Central memory CD8-positive, alpha-beta T cell (primary cell): ENCODE results near the gene SLC39A11.
"Not testable (repeated sequence)": the region's sequence is repeated elsewhere in the genome, so short reads cannot be mapped to it uniquely, and the experiment has no call there.

Experiments
- ATAC-seq: fragments of 150-1000 bp; cut with Tn5 transposase; replicated peaks from 2 replicates; pipeline ENCODE4 v1.10.0; 2022; ENCODE audit warnings: mild to moderate bottlenecking, moderate FRiP score, moderate number of reproducible peaks; ENCODE audit not compliant: poor library complexity, severe bottlenecking; ENCODE audit errors: extremely low read depth
- DNase-seq, 2 donors: peaks; one replicate each; pipeline ENCODE4 v3.0.0; 2021; ENCODE audit warnings: low spot score in 2 of 2
- H3K27ac Mint-ChIP-seq: one replicate; pipeline ENCODE4 v1.8.0; 2022; ENCODE audit warnings: low read depth, mild to moderate bottlenecking, moderate library complexity, mixed read lengths
- H3K27me3 Mint-ChIP-seq: one replicate; pipeline ENCODE4 v1.8.0; 2022; ENCODE audit warnings: mixed read lengths
- H3K36me3 Mint-ChIP-seq: one replicate; pipeline ENCODE4 v1.8.0; 2022; ENCODE audit warnings: mild to moderate bottlenecking, moderate library complexity, mixed read lengths; ENCODE audit not compliant: insufficient read depth
- H3K4me1 Mint-ChIP-seq: one replicate; pipeline ENCODE4 v1.8.0; 2022; ENCODE audit warnings: mixed read lengths
- H3K4me3 Mint-ChIP-seq: one replicate; pipeline ENCODE4 v1.8.0; 2022; ENCODE audit warnings: mild to moderate bottlenecking, moderate library complexity, mixed read lengths
- H3K9me3 Mint-ChIP-seq: one replicate; pipeline ENCODE4 v1.8.0; 2022; ENCODE audit warnings: mixed read lengths

Gene SLC39A11

GRCh38 chr17:73089322-73090317 is 2.9 kb downstream of the SLC39A11 start:
- peaks cover 7% of the 10 kb centered on the region for H3K36me3 Mint-ChIP-seq
- no peak for ATAC-seq
- no peak overlapping the region for H3K4me3 Mint-ChIP-seq
- H3K27ac Mint-ChIP-seq = no peak overlapping the region
- DNase-seq = no peak
- H3K4me1 Mint-ChIP-seq = peaks cover 38% of the 10 kb centered on the region
- H3K9me3 Mint-ChIP-seq = no peaks in the 10 kb centered on the region
- no peaks in the 10 kb centered on the region for H3K27me3 Mint-ChIP-seq

GRCh38 chr17:73088561-73088960 is 3.9 kb downstream of the SLC39A11 start:
- no peaks in the 10 kb centered on the region for H3K9me3 Mint-ChIP-seq
- peaks cover 38% of the 10 kb centered on the region for H3K4me1 Mint-ChIP-seq
- no peak overlapping the region for H3K27ac Mint-ChIP-seq
- peaks cover 11% of the 10 kb centered on the region for H3K36me3 Mint-ChIP-seq
- H3K4me3 Mint-ChIP-seq = no peak overlapping the region
- H3K27me3 Mint-ChIP-seq = no peaks in the 10 kb centered on the region
- ATAC-seq (no peak), DNase-seq (no peak)

- Mint-ChIP-seq H3K27me3 (no peaks in the 10 kb centered on the region), H3K27ac (no peak overlapping the region), H3K4me3 (no peak overlapping the region), H3K4me1 (peaks cover 16% of the 10 kb centered on the region), H3K36me3 (peaks cover 32% of the 10 kb centered on the region), H3K9me3 (no peaks in the 10 kb centered on the region)
- DNase-seq (no peak), ATAC-seq (no peak)
Measured at GRCh38 chr17:73083432-73083831, 9.1 kb downstream of the SLC39A11 start.

GRCh38 chr17:73074566-73074965 is 17.9 kb downstream of the SLC39A11 start:
- Mint-ChIP-seq H3K27ac (no peak overlapping the region), H3K4me1 (no peaks in the 10 kb centered on the region), H3K27me3 (no peaks in the 10 kb centered on the region), H3K36me3 (peaks cover 8% of the 10 kb centered on the region), H3K9me3 (no peaks in the 10 kb centered on the region), H3K4me3 (no peak overlapping the region)
- ATAC-seq (no peak), DNase-seq (no peak)

- ATAC-seq (no peak), DNase-seq (no peak)
- no peaks in the 10 kb centered on the region for H3K27me3 Mint-ChIP-seq
- H3K27ac Mint-ChIP-seq = no peak overlapping the region
- H3K36me3 Mint-ChIP-seq = no peaks in the 10 kb centered on the region
- H3K4me1 Mint-ChIP-seq = peaks cover 6% of the 10 kb centered on the region
- H3K9me3 Mint-ChIP-seq = no peaks in the 10 kb centered on the region
- H3K4me3 Mint-ChIP-seq = no peak overlapping the region
Measured at GRCh38 chr17:73072219-73072962, 20.1 kb downstream of the SLC39A11 start.

GRCh38 chr17:73071066-73071999 is 21.2 kb downstream of the SLC39A11 start:
- ATAC-seq = no peak
- Mint-ChIP-seq H3K4me3 (no peak overlapping the region), H3K27ac (no peak overlapping the region), H3K27me3 (no peaks in the 10 kb centered on the region), H3K4me1 (peaks cover 6% of the 10 kb centered on the region), H3K9me3 (no peaks in the 10 kb centered on the region), H3K36me3 (no peaks in the 10 kb centered on the region)
- no peak for DNase-seq

GRCh38 chr17:73069841-73070240 is 22.6 kb downstream of the SLC39A11 start:
- ATAC-seq = no peak
- Mint-ChIP-seq H3K9me3 (no peaks in the 10 kb centered on the region), H3K4me3 (no peak overlapping the region), H3K4me1 (peaks cover 6% of the 10 kb centered on the region), H3K36me3 (no peaks in the 10 kb centered on the region), H3K27ac (no peak overlapping the region), H3K27me3 (no peaks in the 10 kb centered on the region)
- DNase-seq = no peak

GRCh38 chr17:73069164-73069770 is 23.2 kb downstream of the SLC39A11 start:
- ATAC-seq = no peak
- Mint-ChIP-seq H3K36me3 (peaks cover 2% of the 10 kb centered on the region), H3K9me3 (no peaks in the 10 kb centered on the region), H3K27me3 (no peaks in the 10 kb centered on the region), H3K4me1 (peaks cover 12% of the 10 kb centered on the region), H3K27ac (no peak overlapping the region), H3K4me3 (no peak overlapping the region)
- no peak for DNase-seq

GRCh38 chr17:73068322-73069153 is 23.9 kb downstream of the SLC39A11 start:
- no peak overlapping the region for H3K4me3 Mint-ChIP-seq
- no peaks in the 10 kb centered on the region for H3K9me3 Mint-ChIP-seq
- H3K4me1 Mint-ChIP-seq = peaks cover 13% of the 10 kb centered on the region

GRCh38 chr17:73067699-73068098 is 24.8 kb downstream of the SLC39A11 start:
- not testable (repeated sequence) for DNase-seq, ATAC-seq, H3K4me3 Mint-ChIP-seq, H3K9me3 Mint-ChIP-seq, H3K27me3 Mint-ChIP-seq, H3K27ac Mint-ChIP-seq, H3K36me3 Mint-ChIP-seq
- peaks cover 13% of the 10 kb centered on the region for H3K4me1 Mint-ChIP-seq

More at GRCh38 chr17:73068322-73069153, 23.9 kb downstream of the SLC39A11 start:
- DNase-seq = no peak
- peaks cover 2% of the 10 kb centered on the region for H3K36me3 Mint-ChIP-seq
- H3K27me3 Mint-ChIP-seq = no peaks in the 10 kb centered on the region
- ATAC-seq = no peak
- no peak overlapping the region for H3K27ac Mint-ChIP-seq

GRCh38 chr17:73067075-73067474 is 25.4 kb downstream of the SLC39A11 start:
- Mint-ChIP-seq H3K36me3 (peaks cover 2% of the 10 kb centered on the region), H3K4me1 (peaks cover 13% of the 10 kb centered on the region), H3K4me3 (no peak overlapping the region), H3K9me3 (no peaks in the 10 kb centered on the region), H3K27ac (no peak overlapping the region), H3K27me3 (no peaks in the 10 kb centered on the region)
- ATAC-seq = no peak
- no peak for DNase-seq
